HCT116 (cell line): Measurements from ENCODE around the gene TIGD4. TPM values are rescaled to one million over a fixed set of nuclear protein-coding genes. Genes with fewer than 3 reads are reported as not detected.

Source experiments
- ATAC-seq: fragments of 200-7000 bp; cut with Tn5 transposase; 2 replicates; pipeline ENCODE4 v1.9.1; 2020; ENCODE audit warnings: mild to moderate bottlenecking, moderate library complexity
- BruUV-seq: library from RNA; stranded (reverse); fragments of 400-500 nt; replicated peaks from 2 replicates; lab custom pipeline; 2021; lab: Mats Ljungman, UMichigan
- CTCF ChIA-PET: fragments of 300-600 bp; sonication (Branson Sonifier 250); formaldehyde crosslinking; loops from one replicate; lab custom pipeline; 2021; ENCODE audit warnings: antibody characterized with exemption; lab: Charles Lee
- POLR2A ChIA-PET: fragments of 300-600, 350-600 bp; sonication (Branson Sonifier 250); formaldehyde crosslinking; loops from one replicate; lab custom pipeline; 2021; ENCODE audit warnings: antibody characterized with exemption; lab: Charles Lee
- RAD21 ChIA-PET, 2 experiments: fragments of 300-600 bp; sonication (Branson Sonifier 250); formaldehyde crosslinking; loops; one replicate each; lab custom pipeline; 2023; ENCODE audit warnings: low total read pairs in 2 of 2; ENCODE audit not compliant: uncharacterized antibody in 2 of 2, unreplicated experiment in 2 of 2, low non-redundant PET in 1 of 2; lab: Charles Lee
- DNase-seq: peaks from one replicate; pipeline ENCODE4 v3.0.0-alpha.2; 2010; ENCODE audit warnings: low read depth, low spot score
- H2AFZ ChIP-seq: fragments of 200-600 bp; shearing (Covaris generic), sonication (generic); 2 replicates; pipeline ENCODE4 v1.6.1; 2017; ENCODE audit warnings: low read depth, mixed run types, mixed read lengths, antibody characterized with exemption, low read length; ENCODE audit not compliant: poor library complexity, severe bottlenecking
- H3K27ac ChIP-seq: 2 replicates; pipeline ENCODE4 v1.5.1; 2012; ENCODE audit warnings: low read depth, low read length
- H3K27me3 ChIP-seq: fragments of 200-600 bp; sonication (generic); 2 replicates; pipeline ENCODE4 v1.6.1; 2016; ENCODE audit warnings: mixed run types, low read length, mixed read lengths; ENCODE audit not compliant: insufficient read depth
- H3K36me3 ChIP-seq, 2 experiments: fragments of 200-500 bp in 1 of 2; fragments of 200-600 bp in 1 of 2; sonication (Bioruptor generic) in 1 of 2; sonication (generic) in 1 of 2; 2 replicates each; pipeline versions ENCODE4 v1.5.1 to v1.6.1; 2014 to 2016; ENCODE audit warnings: low read length in 2 of 2, inconsistent platforms in 1 of 2, mixed read lengths in 1 of 2, mixed run types in 1 of 2; ENCODE audit not compliant: insufficient read depth in 2 of 2, control insufficient read depth in 1 of 2
- H3K4me1 ChIP-seq, 2 experiments: fragments of 200-600 bp in 1 of 2; sonication (generic) in 1 of 2; 2 replicates each; pipeline versions ENCODE4 v1.5.1 to v1.6.1; 2012 to 2017; ENCODE audit warnings: low read length in 2 of 2, inconsistent platforms in 1 of 2, mild to moderate bottlenecking in 1 of 2, mixed read lengths in 1 of 2, mixed run types in 1 of 2, moderate library complexity in 1 of 2; ENCODE audit not compliant: insufficient read depth in 2 of 2, control insufficient read depth in 1 of 2
- H3K4me2 ChIP-seq: fragments of 200-600 bp; sonication (generic); 2 replicates; pipeline ENCODE4 v1.6.1; 2017; ENCODE audit warnings: mixed run types, low read length, mixed read lengths
- H3K4me3 ChIP-seq, 2 experiments: fragments of 200-600 bp in 1 of 2; sonication (generic) in 1 of 2; replicated peaks in 1 of 2; 2 replicates each; pipeline ENCODE4 v1.5.1; 2011 to 2016; ENCODE audit warnings: low read length in 2 of 2, control low read depth in 1 of 2, low read depth in 1 of 2, mild to moderate bottlenecking in 1 of 2, mixed read lengths in 1 of 2, mixed run types in 1 of 2
- H3K79me2 ChIP-seq: fragments of 200-600 bp; sonication (generic); 2 replicates; pipeline ENCODE4 v1.6.1; 2017; ENCODE audit warnings: mild to moderate bottlenecking, mixed run types, low read length, moderate library complexity, mixed read lengths; ENCODE audit not compliant: insufficient read depth
- H3K9ac ChIP-seq: fragments of 200-600 bp; sonication (generic); 2 replicates; pipeline ENCODE4 v1.6.1; 2016; ENCODE audit warnings: low read length, mixed read lengths
- H3K9me2 ChIP-seq: fragments of 200-600 bp; sonication (generic), shearing (Covaris generic); 2 replicates; pipeline ENCODE4 v1.6.1; 2017; ENCODE audit warnings: mixed run types, mild to moderate bottlenecking, moderate library complexity; ENCODE audit not compliant: insufficient read depth
- H3K9me3 ChIP-seq, 2 experiments: fragments of 200-500 bp in 1 of 2; fragments of 200-600 bp in 1 of 2; sonication (Bioruptor generic) in 1 of 2; sonication (generic) in 1 of 2; 2 replicates each; pipeline ENCODE4 v1.6.1; 2014 to 2017; ENCODE audit warnings: low read length in 2 of 2, mixed read lengths in 2 of 2, inconsistent platforms in 1 of 2, low read depth in 1 of 2, mild to moderate bottlenecking in 1 of 2, mixed run types in 1 of 2, moderate library complexity in 1 of 2; ENCODE audit not compliant: control insufficient read depth in 1 of 2, insufficient read depth in 1 of 2
- H4K20me1 ChIP-seq: fragments of 200-600 bp; sonication (generic), shearing (Covaris generic); 2 replicates; pipeline ENCODE4 v1.6.1; 2017; ENCODE audit warnings: mixed run types, mild to moderate bottlenecking, moderate library complexity; ENCODE audit not compliant: insufficient read depth
- ATF3 ChIP-seq: IDR thresholded peaks from 2 replicates; pipeline ENCODE4 v1.6.1; 2012
- EZH2 ChIP-seq: fragments of 200-600 bp; sonication (generic); IDR thresholded peaks from 2 replicates; pipeline ENCODE4 v1.6.1; 2017; ENCODE audit warnings: antibody characterized with exemption, mixed run types
- EZH2phosphoT487 ChIP-seq: fragments of 200-600 bp; IDR thresholded peaks from 2 replicates; pipeline ENCODE4 v1.6.1; 2018; ENCODE audit warnings: antibody characterized with exemption, borderline replicate concordance
- POLR2A ChIP-seq: IDR thresholded peaks from 2 replicates; pipeline ENCODE4 v1.7.0; 2011; ENCODE audit warnings: borderline replicate concordance; ENCODE audit not compliant: insufficient read depth, insufficient read length; ENCODE audit errors: extremely low read depth
- RAD21 ChIP-seq: IDR thresholded peaks from 2 replicates; pipeline ENCODE4 v1.6.1; 2012; ENCODE audit warnings: low read depth, mild to moderate bottlenecking
- SIN3A ChIP-seq: IDR thresholded peaks from 2 replicates; pipeline ENCODE4 v1.6.1; 2012; ENCODE audit warnings: low read depth
- SRF ChIP-seq: IDR thresholded peaks from 2 replicates; pipeline ENCODE4 v1.6.1; 2012; ENCODE audit warnings: low read depth
- TCF7L2 ChIP-seq: IDR thresholded peaks from 2 replicates; pipeline ENCODE4 v1.7.0; 2011; ENCODE audit warnings: borderline replicate concordance, inconsistent platforms; ENCODE audit not compliant: insufficient read depth, insufficient read length; ENCODE audit errors: extremely low read depth
- ZFX ChIP-seq: fragments of 450-650 bp; IDR thresholded peaks from 2 replicates; pipeline ENCODE4 v1.6.1; 2017
- intact Hi-C: fragments of 100-400 bp; cut with micrococcal nuclease; formaldehyde crosslinking; loops from 2 replicates; pipeline ENCODE4 v1.10.0; 2022
- total RNA-seq: library from RNA; stranded (reverse); gene quantifications from one replicate; pipeline ENCODE4 v1.2.1, GENCODE V29; 2021; ENCODE audit not compliant: unreplicated experiment
- TF ChIP-seq, protein P1 (sequence below), 3 experiments: fragments of 200-600 bp in 1 of 3; sonication (generic) in 1 of 3; IDR thresholded peaks in 2 of 3; conservative IDR thresholded peaks in 1 of 3; 2 replicates each; pipeline ENCODE4 v1.5.1; 2012 to 2017; ENCODE audit warnings: low read depth in 2 of 3, low read length in 2 of 3, antibody characterized with exemption in 1 of 3, borderline replicate concordance in 1 of 3, control low read depth in 1 of 3, mild to moderate bottlenecking in 1 of 3, mixed read lengths in 1 of 3, mixed run types in 1 of 3, moderate library complexity in 1 of 3; ENCODE audit not compliant: insufficient read depth in 1 of 3

TIGD4 gene
- total RNA-seq, 1 experiment from 2014 or later: 0.42 TPM

DNA sequence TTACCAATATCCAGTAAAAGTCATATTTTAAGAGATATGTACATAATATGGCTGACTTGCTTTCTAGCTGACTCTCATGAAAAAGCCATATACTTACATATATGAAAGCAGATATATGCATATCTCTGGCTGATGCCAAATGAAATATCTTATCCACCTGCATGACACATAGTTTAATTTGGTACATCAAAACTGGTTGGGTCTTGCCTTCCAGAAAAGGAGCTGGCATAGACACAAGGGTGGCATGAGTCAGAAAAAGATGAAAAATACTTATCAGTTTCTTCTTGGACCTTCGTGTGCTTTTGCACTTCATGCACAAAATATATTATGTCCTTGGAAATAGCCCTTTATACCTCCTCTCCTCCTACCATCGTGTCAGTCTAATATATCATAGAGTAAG, 32.1 kb downstream of the TIGD4 start (continued):
- TF ChIP-seq, protein P1, sequence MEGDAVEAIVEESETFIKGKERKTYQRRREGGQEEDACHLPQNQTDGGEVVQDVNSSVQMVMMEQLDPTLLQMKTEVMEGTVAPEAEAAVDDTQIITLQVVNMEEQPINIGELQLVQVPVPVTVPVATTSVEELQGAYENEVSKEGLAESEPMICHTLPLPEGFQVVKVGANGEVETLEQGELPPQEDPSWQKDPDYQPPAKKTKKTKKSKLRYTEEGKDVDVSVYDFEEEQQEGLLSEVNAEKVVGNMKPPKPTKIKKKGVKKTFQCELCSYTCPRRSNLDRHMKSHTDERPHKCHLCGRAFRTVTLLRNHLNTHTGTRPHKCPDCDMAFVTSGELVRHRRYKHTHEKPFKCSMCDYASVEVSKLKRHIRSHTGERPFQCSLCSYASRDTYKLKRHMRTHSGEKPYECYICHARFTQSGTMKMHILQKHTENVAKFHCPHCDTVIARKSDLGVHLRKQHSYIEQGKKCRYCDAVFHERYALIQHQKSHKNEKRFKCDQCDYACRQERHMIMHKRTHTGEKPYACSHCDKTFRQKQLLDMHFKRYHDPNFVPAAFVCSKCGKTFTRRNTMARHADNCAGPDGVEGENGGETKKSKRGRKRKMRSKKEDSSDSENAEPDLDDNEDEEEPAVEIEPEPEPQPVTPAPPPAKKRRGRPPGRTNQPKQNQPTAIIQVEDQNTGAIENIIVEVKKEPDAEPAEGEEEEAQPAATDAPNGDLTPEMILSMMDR (IDR thresholded peaks at IDR 0.05 in 2 of 3, conservative IDR thresholded peaks at IDR 0.05 in 1 of 3; ENCODE audit: borderline replicate concordance in 1 of 3, insufficient read depth in 1 of 3, low read depth in 2 of 3, low read length in 2 of 3): no peak
- no peak for TF ChIP-seq SIN3A
- TF ChIP-seq, all 23 proteins: peak for 0

GRCh38 chr4:152738827-152739226, 40.7 kb downstream of the TIGD4 start:
- BruUV-seq: no TSS peak
- ChIA-PET RAD21 (no interaction called here), POLR2A (no interaction called here), CTCF (interaction anchor here (1.3 kb wide), 1 partner anchor 284 kb away, joined by 3 read pairs; no protein-coding TSS in a partner anchor)
- Histone ChIP-seq H3K4me3 (no peak overlapping the region), H3K27me3 (no peaks in the 10 kb centered on the region), H4K20me1 (no peaks in the 10 kb centered on the region), H3K9me2 (no peaks in the 10 kb centered on the region), H3K4me1 (no peaks in the 10 kb centered on the region), H3K27ac (no peak overlapping the region), H3K9ac (no peak overlapping the region), H2AFZ (no peak overlapping the region), H3K36me3 (no peaks in the 10 kb centered on the region), H3K79me2 (no peaks in the 10 kb centered on the region), H3K4me2 (no peak overlapping the region), H3K9me3 (no peaks in the 10 kb centered on the region)
- intact Hi-C loops: no loop called here
- ATAC-seq (no peak), DNase-seq (no peak)
- TF ChIP-seq SRF: no peak
- no peak for TF ChIP-seq RAD21
- TF ChIP-seq EZH2phosphoT487: no peak
- TF ChIP-seq SIN3A: no peak
- no peak for TF ChIP-seq ZFX

GRCh38 chr4:152735906-152736305, 43.6 kb downstream of the TIGD4 start:
- ATAC-seq (no peak), DNase-seq (no peak)
- intact Hi-C loops: loop anchor here (2.0 kb wide), 3 partner anchors 235 to 327 kb away; no protein-coding TSS in a partner anchor
- no peaks in the 10 kb centered on the region for H3K9me3 ChIP-seq
- H3K79me2 ChIP-seq: no peaks in the 10 kb centered on the region
- H3K27ac ChIP-seq: no peak overlapping the region
- no peak overlapping the region for H3K4me3 ChIP-seq
- no peaks in the 10 kb centered on the region for H4K20me1 ChIP-seq
- ChIA-PET RAD21 (interaction anchor here in 1 of 2 experiments (0.8 kb wide), 1 partner anchor 235 kb away, joined by 3 read pairs; no protein-coding TSS in a partner anchor), POLR2A (no interaction called here), CTCF (interaction anchor here (1.2 to 1.4 kb wide), 3 partner anchors 235 to 328 kb away, joined by 3 to 4 read pairs (median 3); no protein-coding TSS in a partner anchor)
- no peaks in the 10 kb centered on the region for H3K4me1 ChIP-seq
- no peak overlapping the region for H2AFZ ChIP-seq
- H3K4me2 ChIP-seq: no peak overlapping the region
- no TSS peak for BruUV-seq
- H3K9me2 ChIP-seq: no peaks in the 10 kb centered on the region
- no peak overlapping the region for H3K9ac ChIP-seq
- no peaks in the 10 kb centered on the region for H3K27me3 ChIP-seq
- H3K36me3 ChIP-seq: no peaks in the 10 kb centered on the region
- no peak for TF ChIP-seq SIN3A
- TF ChIP-seq EZH2: no peak
- TF ChIP-seq POLR2A: no peak
- no peak for TF ChIP-seq ATF3
- no peak for TF ChIP-seq SRF
- no peak for TF ChIP-seq TCF7L2
- TF ChIP-seq, protein P1 (IDR thresholded peaks at IDR 0.05 in 2 of 3, conservative IDR thresholded peaks at IDR 0.05 in 1 of 3; ENCODE audit: borderline replicate concordance in 1 of 3, insufficient read depth in 1 of 3, low read depth in 2 of 3, low read length in 2 of 3): no peak
- no peak for TF ChIP-seq EZH2phosphoT487
